Adipose tissue (tissue), 3 donors: ENCODE data around the gene CATSPER1. TPM values are rescaled to one million over a fixed set of nuclear protein-coding genes. Genes with fewer than 3 reads are reported as not detected.

Experiments used
- H3K27ac ChIP-seq: one replicate; pipeline ENCODE4 v1.5.1; 2013; ENCODE audit warnings: low read depth, low read length
- WGBS, 3 donors: extraction: QIAGEN DNeasy Blood & Tissue Kit; methylation state at CpG; one replicate each; pipeline ENCODE4 v1.1.7; 2013; 5-methylcytosine and 5-hydroxymethylcytosine counted together
- polyA plus RNA-seq, 3 donors: library from polyadenylated mRNA; stranded (reverse); fragments of 200-250 nt; gene quantifications; one replicate each; pipeline ENCODE4 v1.2.3, GENCODE V29; 2013
- donor health status: healthy with polysubstance abuse.
- donor health status: Bipolar disorder and iron deficiency.
- donor health status: healthy.

CATSPER1 gene
- polyA plus RNA-seq, 3 donors = 0.02 to 0.16 TPM; not detected in 1

GRCh38 chr11:66056501-66056900 is 30.2 kb upstream of the CATSPER1 start:
- 47 to 64% (median 52%) methylated on average over 7 of the region's 7 CpGs for WGBS, 3 donors
- H3K27ac ChIP-seq = no peak overlapping the region

GRCh38 chr11:66055021-66055420 is 28.7 kb upstream of the CATSPER1 start:
- 80 to 94% (median 94%) methylated on average over 7 of the region's 7 CpGs for WGBS, 3 donors

GRCh38 chr11:66052664-66052982 is 26.3 kb upstream of the CATSPER1 start:
- H3K27ac ChIP-seq = no peak overlapping the region
- 0 to 1% (median 1%) methylated on average over 17 of the region's 17 CpGs for WGBS, 3 donors

More at GRCh38 chr11:66055021-66055420, 28.7 kb upstream of the CATSPER1 start:
- H3K27ac ChIP-seq = no peak overlapping the region

GRCh38 chr11:66051766-66052663 is 25.7 kb upstream of the CATSPER1 start, which contains the start of gene SF3B2:
Gene SF3B2, plus strand, starts transcription at chr11:66052364. Its CDS starts 21 bp downstream, at chr11:66052385.
- no peak within 1 kb of the TSS for H3K27ac ChIP-seq
- WGBS, 3 donors = 0% methylated on average over 82 to 84 of the region's 84 CpGs

GRCh38 chr11:66051371-66051765 is 25.1 kb upstream of the CATSPER1 start:
- H3K27ac ChIP-seq = no peak overlapping the region
- WGBS, 3 donors = 21 to 27% (median 25%) methylated on average over 11 to 12 of the region's 12 CpGs

GRCh38 chr11:66050581-66051231 is 24.4 kb upstream of the CATSPER1 start:
- 75 to 85% (median 80%) methylated on average over 5 of the region's 5 CpGs for WGBS, 3 donors
- H3K27ac ChIP-seq = no peak overlapping the region

GRCh38 chr11:66048547-66049323 is 22.5 kb upstream of the CATSPER1 start, which contains the start of gene GAL3ST3:
Gene GAL3ST3, minus strand, starts transcription at chr11:66049161. Its CDS starts 3,746 bp downstream, at chr11:66045415.
- H3K27ac ChIP-seq = no peak within 1 kb of the TSS
- 9 to 18% (median 12%) methylated on average over 32 to 39 of the region's 39 CpGs for WGBS, 3 donors

GRCh38 chr11:66047541-66048365 is 21.5 kb upstream of the CATSPER1 start:
- no peak overlapping the region for H3K27ac ChIP-seq
- WGBS, 3 donors = 71 to 80% (median 73%) methylated on average over 11 of the region's 11 CpGs

GRCh38 chr11:66046901-66047300 is 20.6 kb upstream of the CATSPER1 start:
- no peak overlapping the region for H3K27ac ChIP-seq
- WGBS, 3 donors = 89 to 97% (median 94%) methylated on average over 3 of the region's 3 CpGs

GRCh38 chr11:66045177-66045639 is 18.9 kb upstream of the CATSPER1 start:
- 9 to 18% (median 15%) methylated on average over 11 of the region's 11 CpGs for WGBS, 3 donors
- no peak overlapping the region for H3K27ac ChIP-seq

- 52 to 56% (median 55%) methylated on average over 6 of the region's 6 CpGs for WGBS, 3 donors
- no peak overlapping the region for H3K27ac ChIP-seq
These were observed 18.5 kb upstream of the CATSPER1 start for GRCh38 chr11:66044757-66045156.

GRCh38 chr11:66042996-66043906 is 17.0 kb upstream of the CATSPER1 start:
- WGBS, 3 donors = 96% methylated on average over 78 to 88 of the region's 88 CpGs
- H3K27ac ChIP-seq = no peak overlapping the region

- WGBS, 3 donors = 96 to 97% (median 96%) methylated on average over 76 to 81 of the region's 81 CpGs
- no peak overlapping the region for H3K27ac ChIP-seq
These were observed 16.1 kb upstream of the CATSPER1 start for GRCh38 chr11:66042227-66042995.

GRCh38 chr11:66039765-66040164 is 13.5 kb upstream of the CATSPER1 start:
- WGBS, 3 donors = 73 to 79% (median 76%) methylated on average over 3 of the region's 3 CpGs
- H3K27ac ChIP-seq = no peak overlapping the region

GRCh38 chr11:66037327-66037726 is 11.0 kb upstream of the CATSPER1 start:
- 81 to 84% (median 82%) methylated on average over 3 of the region's 3 CpGs for WGBS, 3 donors

GRCh38 chr11:66036334-66036710 is 10.0 kb upstream of the CATSPER1 start:
- no peak overlapping the region for H3K27ac ChIP-seq
- 67 to 83% (median 74%) methylated on average over 5 of the region's 5 CpGs for WGBS, 3 donors

More at GRCh38 chr11:66037327-66037726, 11.0 kb upstream of the CATSPER1 start:
- no peak overlapping the region for H3K27ac ChIP-seq
